HuH-7.5 (cell line): ENCODE measurements around the gene SSU72.
A peak's percentile ranks its signal among the peaks of the same experiment; 100 is the strongest.
"Not testable (repeated sequence)": the region's sequence is repeated elsewhere in the genome, so short reads cannot be mapped to it uniquely, and the experiment has no call there.

Experiments
- DNase-seq: peaks from one replicate; pipeline ENCODE4 v3.0.0; 2011; ENCODE audit warnings: low spot score

Gene SSU72

DNA sequence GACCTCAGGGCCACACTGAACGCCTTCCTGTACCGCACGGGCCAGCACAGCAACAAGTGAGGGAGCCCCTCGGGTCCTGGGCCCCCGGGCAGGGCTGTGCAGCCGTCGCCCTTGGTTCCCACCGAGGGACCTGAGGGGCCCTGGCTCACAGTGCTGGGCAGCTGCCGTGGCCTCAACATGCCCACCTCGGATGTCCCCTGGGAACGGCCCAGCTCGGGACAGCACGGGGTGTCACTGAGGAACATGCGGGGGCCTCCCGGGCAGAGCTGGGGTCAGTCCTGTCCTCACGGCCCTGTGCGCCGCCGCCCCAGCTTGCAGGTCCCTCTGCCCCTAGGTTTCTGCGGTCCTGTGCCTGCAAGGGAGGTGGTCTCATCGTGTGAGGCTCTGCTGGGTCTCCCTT is 48.2 kb downstream of the SSU72 start:
- not testable (repeated sequence) for DNase-seq

- DNase-seq = not testable (repeated sequence)
Observed at GRCh38 chr1:1524750-1525383, 49.8 kb downstream of the SSU72 start.

DNA sequence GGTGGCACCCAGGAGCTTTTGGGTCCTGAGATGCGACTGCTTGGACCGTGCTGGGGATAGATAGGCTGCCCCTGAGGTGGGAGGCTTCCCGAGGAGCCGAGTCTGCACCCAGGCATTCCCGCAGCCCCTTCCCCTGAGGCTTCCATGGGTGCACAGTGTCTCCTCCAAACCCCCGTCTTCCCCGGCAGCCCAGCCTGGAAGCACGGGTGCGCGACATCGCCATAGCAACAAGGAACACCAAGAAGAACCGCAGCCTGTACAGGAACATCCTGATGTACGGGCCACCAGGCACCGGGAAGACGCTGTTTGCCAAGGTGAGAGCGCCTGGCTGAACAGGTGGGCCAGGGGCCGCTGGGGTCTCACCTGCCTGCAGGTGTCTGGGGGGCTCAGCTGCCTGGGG is 51.0 kb downstream of the SSU72 start:
- DNase-seq = not testable (repeated sequence)

DNA sequence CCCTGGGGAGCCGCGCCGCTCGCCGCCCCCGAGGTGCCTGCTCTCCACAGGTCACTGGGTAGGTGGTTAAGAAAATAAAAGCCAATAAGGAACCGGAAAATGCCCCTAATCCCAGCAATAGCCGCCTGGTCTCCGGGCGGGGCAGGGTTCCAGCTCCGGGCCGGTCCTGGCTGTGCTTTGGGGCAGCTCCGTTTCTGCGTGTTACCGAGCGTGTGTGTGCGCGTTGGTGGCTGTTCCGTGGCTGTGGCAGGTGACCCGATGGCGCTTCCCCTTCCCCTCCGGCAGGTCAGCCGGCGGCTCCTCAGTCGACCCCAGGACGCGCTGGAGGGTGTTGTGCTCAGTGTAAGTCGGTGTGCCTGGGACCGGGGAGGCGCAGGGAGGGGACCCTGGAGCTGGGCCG is 51.4 kb downstream of the SSU72 start:
- DNase-seq = not testable (repeated sequence)

DNA sequence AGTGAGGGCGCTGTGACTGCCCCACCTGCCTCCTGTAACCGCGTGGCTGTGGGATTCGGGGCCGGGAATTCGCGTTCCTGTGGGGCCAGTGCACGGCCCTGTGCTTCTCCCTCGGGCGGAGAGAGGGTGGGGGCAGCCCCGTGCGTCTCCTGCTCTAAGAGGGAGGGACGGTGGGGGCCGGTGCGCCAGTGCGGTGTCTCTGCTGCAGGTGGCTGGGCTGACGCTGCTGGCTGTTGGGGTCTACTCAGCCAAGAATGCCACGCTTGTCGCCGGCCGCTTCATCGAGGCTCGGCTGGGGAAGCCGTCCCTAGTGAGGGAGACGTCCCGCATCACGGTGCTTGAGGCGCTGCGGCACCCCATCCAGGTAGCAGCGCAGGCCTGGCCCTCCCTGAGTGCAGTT is 52.1 kb downstream of the SSU72 start:
- not testable (repeated sequence) for DNase-seq

DNA sequence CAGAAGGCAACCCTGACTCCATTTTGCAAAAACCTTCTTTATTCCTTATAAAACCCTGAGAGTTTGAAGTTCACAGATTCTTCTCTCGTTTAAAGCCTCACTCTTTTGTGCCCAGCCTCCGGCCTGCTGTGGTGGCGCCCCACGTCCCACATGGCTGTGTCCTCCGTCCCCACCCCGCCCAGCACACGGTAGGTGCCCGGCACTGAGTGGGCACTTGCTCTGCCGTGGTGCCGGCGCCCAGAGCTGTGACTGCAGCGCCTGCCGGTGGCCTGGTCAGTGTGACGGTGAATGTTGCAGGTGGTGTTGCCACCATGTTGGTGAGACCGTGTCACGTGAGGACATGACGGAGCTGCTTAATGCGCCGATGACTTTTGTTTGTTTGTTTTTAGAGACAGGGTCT is 53.3 kb downstream of the SSU72 start:
- no peak for DNase-seq

DNA sequence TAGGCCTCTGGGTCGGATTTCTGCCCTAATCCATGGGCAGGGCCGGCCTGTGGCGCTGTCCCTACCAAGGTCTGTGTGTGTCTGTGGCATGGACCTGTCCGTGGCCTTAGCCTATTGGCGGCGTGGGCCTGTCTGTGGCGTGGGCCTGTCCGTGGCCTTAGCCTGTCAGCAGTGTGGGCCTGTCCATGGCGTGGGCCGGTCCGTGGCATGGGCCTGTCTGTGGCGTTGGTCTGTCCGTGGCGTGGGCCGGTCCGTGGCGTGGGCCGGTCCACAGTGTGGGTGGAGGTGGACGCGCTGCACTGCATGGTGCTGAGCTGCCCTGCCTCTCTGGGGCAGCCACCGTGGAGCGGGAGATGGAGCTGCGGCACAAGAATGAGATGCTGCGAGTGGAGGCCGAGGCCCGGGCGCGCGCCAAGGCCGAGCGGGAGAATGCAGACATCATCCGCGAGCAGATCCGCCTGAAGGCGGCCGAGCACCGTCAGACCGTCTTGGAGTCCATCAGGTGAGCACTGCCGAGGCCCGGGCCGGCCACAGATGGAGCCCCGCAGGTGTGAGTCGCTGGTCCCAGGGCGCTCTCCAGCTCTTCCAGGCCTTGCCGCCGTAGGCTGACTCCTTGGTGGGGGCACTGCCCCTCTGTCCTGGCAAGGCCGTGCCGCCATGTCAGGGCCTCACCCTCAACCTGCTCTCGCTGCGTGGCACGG is 54.7 kb downstream of the SSU72 start:
- DNase-seq = not testable (repeated sequence)

DNA sequence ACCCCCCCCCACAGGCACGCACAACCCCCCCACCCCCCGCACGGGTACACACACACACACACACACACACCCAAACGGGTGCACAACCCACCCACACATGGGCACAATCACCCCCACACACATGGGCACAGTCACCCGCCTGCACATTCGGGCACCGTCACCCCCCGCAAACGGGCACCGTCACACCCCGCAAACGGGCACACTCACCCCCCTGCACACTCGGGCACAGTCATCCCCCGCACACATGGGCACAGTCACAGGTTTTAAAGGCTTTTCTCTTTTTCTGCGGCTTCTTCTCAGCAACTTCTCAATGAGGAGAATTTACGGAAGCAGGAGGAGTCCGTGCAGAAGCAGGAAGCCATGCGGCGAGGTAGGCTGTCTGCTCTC is 56.0 kb downstream of the SSU72 start:
- not testable (repeated sequence) for DNase-seq

DNA sequence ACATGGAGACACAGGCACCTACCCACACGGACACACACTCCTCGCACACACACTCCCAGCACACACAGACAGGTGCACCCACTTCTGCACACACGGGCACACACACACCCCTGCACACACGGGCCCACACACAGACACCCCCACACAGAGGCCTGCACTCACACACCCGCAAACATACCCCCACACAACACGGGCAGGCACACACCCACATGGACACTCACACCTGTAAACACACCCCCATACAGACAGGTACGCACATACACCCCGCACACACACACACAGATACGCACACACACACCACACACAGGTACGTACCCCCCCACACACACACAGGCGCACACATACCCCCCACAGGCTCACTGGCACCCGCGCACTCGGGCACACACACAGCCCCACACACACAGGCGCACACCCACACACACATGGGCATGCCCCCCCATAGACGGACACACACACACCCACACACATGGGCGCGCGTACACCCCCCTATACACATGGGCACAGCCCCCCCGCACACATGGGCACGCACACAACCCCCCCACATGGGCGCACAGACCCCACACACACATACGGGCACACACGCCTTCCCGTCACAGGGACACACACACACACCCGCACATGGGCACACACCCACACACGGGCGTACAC is 56.6 kb downstream of the SSU72 start:
- no peak for DNase-seq

DNA sequence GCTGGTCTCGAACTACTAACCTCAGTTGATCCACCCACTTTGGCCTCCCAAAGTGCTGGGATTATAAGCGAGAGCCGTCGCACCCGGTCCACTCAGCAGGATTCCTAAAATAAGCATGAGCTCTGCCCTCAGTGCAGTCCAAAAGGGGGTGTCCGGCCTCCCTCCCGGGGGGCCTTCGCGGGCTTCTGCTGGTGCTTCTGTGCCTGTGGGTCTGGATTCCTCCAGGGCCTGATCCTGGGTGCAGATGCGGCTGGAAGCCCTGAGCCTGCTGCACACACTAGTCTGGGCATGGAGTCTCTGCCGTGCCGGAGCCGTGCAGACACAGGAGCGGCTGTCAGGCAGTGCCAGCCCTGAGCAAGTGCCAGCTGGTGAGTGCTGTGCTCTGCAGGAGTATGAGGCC is 57.7 kb downstream of the SSU72 start:
- DNase-seq = not testable (repeated sequence)

GRCh38 chr1:1514376-1514775 is 60.3 kb downstream of the SSU72 start:
- DNase-seq = not testable (repeated sequence)

DNA sequence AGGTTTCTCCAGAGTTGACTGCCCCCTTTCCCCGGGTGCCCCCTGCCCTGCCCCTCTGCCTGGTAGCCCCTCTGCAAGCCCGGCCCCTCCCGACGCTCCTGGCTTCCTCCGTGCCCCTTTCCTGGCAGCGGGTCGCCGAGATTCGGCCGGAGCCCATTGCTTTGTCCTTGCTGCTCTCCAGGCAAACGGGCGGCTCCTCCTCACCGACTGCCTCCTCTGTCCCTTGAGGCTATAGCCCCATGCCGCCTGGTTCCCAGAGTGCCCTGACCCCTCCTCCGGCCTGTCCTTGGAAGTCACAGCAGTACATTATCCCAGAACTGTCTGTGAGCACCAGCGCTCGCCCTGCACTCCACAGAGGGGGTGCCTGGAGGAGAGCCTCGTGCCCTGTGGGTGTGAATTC is 61.0 kb downstream of the SSU72 start:
- DNase-seq = not testable (repeated sequence)

GRCh38 chr1:1512425-1512824 is 62.2 kb downstream of the SSU72 start:
- DNase-seq = not testable (repeated sequence)

DNA sequence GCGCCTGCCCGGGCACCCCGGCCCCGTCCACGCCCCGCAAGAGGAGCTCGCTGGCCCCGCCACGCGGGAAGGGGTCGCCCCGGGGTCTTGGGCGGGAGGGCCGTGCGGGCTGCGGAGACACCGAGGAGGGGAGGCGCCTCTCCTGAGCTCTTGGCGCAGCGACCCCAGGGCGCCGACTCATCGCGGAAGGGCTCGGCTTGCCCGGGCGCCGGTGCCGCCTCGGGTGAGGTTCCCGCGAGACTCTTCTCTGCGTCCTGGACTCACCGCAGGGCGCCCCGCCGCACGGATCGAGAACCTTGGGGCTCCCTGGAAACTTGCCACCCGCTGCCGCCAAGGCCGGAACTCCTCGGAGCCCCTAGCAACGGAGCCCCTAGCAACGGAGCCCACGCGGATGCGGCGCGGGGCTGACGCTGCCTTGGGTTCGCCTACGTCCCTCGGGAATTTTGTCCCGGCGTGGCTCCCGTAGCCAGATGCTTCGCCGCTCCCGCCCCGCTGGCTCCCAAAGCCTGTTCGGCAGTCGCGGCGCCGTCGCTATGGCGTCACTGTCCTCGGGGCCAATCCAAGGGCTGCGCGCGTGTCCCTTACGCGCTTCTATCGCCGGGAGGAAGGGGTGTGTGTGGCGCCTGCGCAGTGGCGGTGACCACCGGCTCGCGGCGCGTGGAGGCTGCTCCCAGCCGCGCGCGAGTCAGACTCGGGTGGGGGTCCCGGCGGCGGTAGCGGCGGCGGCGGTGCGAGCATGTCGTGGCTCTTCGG is 63.0 kb downstream of the SSU72 start, which contains the start of gene ATAD3A:
Gene ATAD3A, plus strand, starts transcription at position 630 of the 753 bp plus-strand sequence. Its CDS starts 107 bp downstream, at position 737.
- DNase-seq = peak; percentile 98

GRCh38 chr1:1510912-1511532 is 63.6 kb downstream of the SSU72 start:
- DNase-seq = no peak

DNA sequence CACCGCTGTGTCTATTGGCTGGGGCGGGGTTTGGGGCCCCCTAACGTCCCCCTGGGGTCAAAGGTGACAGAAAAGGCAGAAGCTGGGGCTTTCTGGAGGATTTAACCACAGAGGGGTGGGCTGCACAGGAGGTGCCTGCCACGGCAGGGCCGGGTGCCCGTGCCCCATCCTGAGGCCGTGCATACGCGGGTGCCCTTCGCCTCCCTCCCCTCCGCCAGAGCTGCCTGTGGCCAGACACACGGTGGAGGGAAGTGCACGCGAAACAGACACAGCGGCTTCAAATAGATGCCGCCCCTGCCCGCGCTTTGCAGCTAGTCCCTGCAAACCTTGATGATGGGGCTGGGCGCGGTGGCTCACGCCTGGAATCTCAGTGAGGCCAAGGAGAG is 65.2 kb downstream of the SSU72 start:
- not testable (repeated sequence) for DNase-seq

DNA sequence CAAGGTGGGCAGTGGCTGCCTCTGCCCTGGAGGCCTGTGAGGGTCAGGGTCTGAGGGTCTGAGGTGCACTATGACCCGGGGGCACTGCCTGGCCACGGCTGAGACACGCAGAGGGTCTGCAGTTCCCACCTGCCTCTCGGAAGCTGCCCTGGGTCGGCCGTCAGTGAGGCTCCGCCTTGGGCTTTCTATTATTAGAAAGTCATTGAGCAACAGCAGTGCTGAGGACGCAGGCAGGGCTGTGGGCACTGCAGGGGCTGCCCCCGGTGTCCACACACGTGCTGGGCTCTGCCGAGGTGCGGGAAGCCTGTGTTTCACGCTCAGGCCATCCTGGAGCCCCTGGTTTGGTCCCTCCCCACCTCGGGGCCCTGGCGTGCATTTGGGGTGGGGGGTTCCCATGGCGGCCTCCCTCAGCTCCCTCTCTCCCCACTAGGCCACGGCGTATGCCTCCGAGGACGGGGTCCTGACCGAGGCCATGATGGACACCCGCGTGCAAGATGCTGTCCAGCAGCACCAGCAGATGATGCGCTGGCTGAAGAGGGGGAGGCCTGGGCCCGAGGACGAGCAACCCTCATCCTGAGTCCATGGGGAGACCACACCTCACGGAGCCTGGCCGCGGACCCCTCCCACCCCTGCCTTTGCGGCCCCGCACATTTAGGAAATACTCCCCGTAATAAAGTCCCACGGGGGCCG is 65.7 kb downstream of the SSU72 start:
- not testable (repeated sequence) for DNase-seq

DNA sequence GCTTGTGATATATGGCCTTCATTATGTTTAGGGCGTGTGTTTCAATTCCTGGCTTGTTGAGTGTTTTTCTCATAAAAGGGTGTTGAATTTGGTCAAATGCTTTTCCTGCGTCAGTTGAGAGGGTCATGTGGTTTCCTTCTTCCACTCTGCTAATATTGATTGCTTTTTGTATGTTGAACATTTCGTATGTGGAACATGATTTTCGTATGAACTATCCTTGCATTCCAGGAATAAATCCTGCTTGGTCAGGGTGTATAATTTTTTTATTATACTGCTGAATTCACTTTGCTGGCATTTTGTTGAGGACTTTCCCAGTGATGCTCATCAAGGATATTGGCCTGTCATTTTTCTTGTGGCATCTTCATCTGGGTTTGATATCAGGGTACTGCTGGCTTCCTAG is 67.4 kb downstream of the SSU72 start:
- no peak for DNase-seq

GRCh38 chr1:1505801-1506200 is 68.9 kb downstream of the SSU72 start:
- DNase-seq = not testable (repeated sequence)

DNA sequence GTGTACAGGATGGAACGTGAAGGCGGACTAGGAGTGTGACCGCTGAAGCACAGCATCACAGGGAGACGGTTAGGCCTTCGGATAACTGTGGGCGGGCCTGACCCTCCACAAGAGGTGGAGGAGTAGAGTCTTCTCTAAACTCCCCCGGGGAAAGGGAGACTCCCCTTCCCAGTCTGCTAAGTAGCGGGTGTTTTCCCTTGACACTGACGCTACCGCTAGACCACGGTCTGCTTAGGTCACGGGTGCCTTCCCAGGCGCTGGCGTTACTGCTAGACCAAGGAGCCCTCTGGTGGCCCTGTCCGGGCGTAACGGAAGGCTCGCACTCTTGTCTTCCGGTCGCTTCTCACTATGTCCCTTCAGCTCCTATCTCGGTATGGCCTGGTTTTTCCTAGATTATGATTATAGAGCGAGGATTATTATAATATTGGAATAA is 69.3 kb downstream of the SSU72 start:
- not testable (repeated sequence) for DNase-seq

GRCh38 chr1:1504777-1505365 is 69.8 kb downstream of the SSU72 start:
- DNase-seq = peak; percentile 41
